Gastroesophageal sphincter (tissue), 4 donors: ENCODE measurements around the gene DUOX1. TPM values are rescaled to one million over a fixed set of nuclear protein-coding genes. Genes with fewer than 3 reads are reported as not detected.

Experiments used
- ATAC-seq: fragments of 150-250 bp; one replicate; pipeline ENCODE4 v1.9.1; 2016; ENCODE audit warnings: mild to moderate bottlenecking, moderate library complexity
- H3K27ac ChIP-seq, 4 donors: fragments of 200-600 bp; sonication (generic) in 3 of 4; 1 replicate in 3 of 4; 2 replicates in 1 of 4; pipeline ENCODE4 v1.5.1; 2016 to 2019
- H3K27me3 ChIP-seq: fragments of 200-600 bp; sonication (generic); one replicate; pipeline ENCODE4 v1.5.1; 2019
- H3K36me3 ChIP-seq, 2 donors: fragments of 200-600 bp; sonication (generic); one replicate each; pipeline ENCODE4 v1.5.1; 2019; ENCODE audit warnings: control low read depth in 1 of 2
- H3K4me1 ChIP-seq, 3 donors: fragments of 200-600 bp; sonication (generic); 1 replicate in 2 of 3; 2 replicates in 1 of 3; pipeline ENCODE4 v1.5.1; 2016 to 2019; ENCODE audit warnings: control low read depth in 2 of 3
- H3K4me3 ChIP-seq, 2 donors: fragments of 200-600 bp; sonication (generic); one replicate each; pipeline ENCODE4 v1.5.1; 2019; ENCODE audit warnings: mild to moderate bottlenecking in 1 of 2, moderate library complexity in 1 of 2
- H3K9me3 ChIP-seq, 3 donors: fragments of 200-600 bp; sonication (generic); one replicate each; pipeline ENCODE4 v1.5.1; 2017 to 2019; ENCODE audit warnings: control low read depth in 2 of 3
- CTCF ChIP-seq, 4 experiments: fragments of 200-600 bp in 2 of 4; fragments of 450-650 bp in 2 of 4; sonication (generic) in 1 of 4; IDR thresholded peaks; one replicate each; pipeline ENCODE4 v1.5.1; 2017 to 2019; ENCODE audit warnings: antibody characterized with exemption in 4 of 4, mild to moderate bottlenecking in 2 of 4, moderate library complexity in 2 of 4
- EP300 ChIP-seq: sonication (generic); formaldehyde crosslinking; IDR thresholded peaks from one replicate; pipeline ENCODE4 v1.6.1; 2017; ENCODE audit warnings: antibody characterized with exemption, mild to moderate bottlenecking
- POLR2A ChIP-seq, 2 donors: fragments of 450-650 bp; IDR thresholded peaks; one replicate each; pipeline ENCODE4 v1.6.1; 2017; ENCODE audit warnings: antibody characterized with exemption in 2 of 2, mild to moderate bottlenecking in 2 of 2, moderate library complexity in 1 of 2
- POLR2AphosphoS5 ChIP-seq: sonication (generic); formaldehyde crosslinking; IDR thresholded peaks from one replicate; pipeline ENCODE4 v1.6.1; 2017; ENCODE audit warnings: antibody characterized with exemption
- WGBS, 2 donors: methylation state at CpG; one replicate each; pipeline ENCODE4 v1.1.5; 2018; ENCODE audit warnings: low coverage in 1 of 2; 5-methylcytosine and 5-hydroxymethylcytosine counted together
- total RNA-seq, 4 donors: library from RNA; depleted of rRNA; stranded (reverse); fragments of >200 nt; gene quantifications; one replicate each; pipeline ENCODE4 v1.1.0, GENCODE V29; 2016

The DUOX1 gene
- total RNA-seq, 4 donors from 2014 or later, result 0.08 to 2.7 (median 1.1) TPM

- WGBS, 2 donors, result 47% methylated on average over 4 of the region's 7 CpGs; no CpG with 5 or more reads in 1 of the 2 donors
- Histone ChIP-seq H3K4me3 (no peak overlapping the region), H3K27ac (no peak overlapping the region), H3K27me3 (peaks cover 98% of the 10 kb centered on the region), H3K9me3 (no peaks in the 10 kb centered on the region), H3K36me3 (no peaks in the 10 kb centered on the region), H3K4me1 (peaks cover 0 to 51% (median 20%) of the 10 kb centered on the region in 3 donors)
- TF ChIP-seq POLR2AphosphoS5 (no peak), EP300 (no peak), POLR2A (IDR thresholded peaks at IDR 0.05) (no peak), CTCF (IDR thresholded peaks at IDR 0.05) (no peak)
- no peak for ATAC-seq
Observed at GRCh38 chr15:45115312-45115820, 14.4 kb upstream of the DUOX1 start.

GRCh38 chr15:45116006-45116481 is 13.8 kb upstream of the DUOX1 start:
- WGBS, 2 donors, result 23 to 27% methylated on average over 6 to 10 of the region's 19 CpGs
- Histone ChIP-seq H3K4me3 (no peak overlapping the region), H3K36me3 (no peaks in the 10 kb centered on the region), H3K27me3 (peaks cover 99% of the 10 kb centered on the region), H3K9me3 (no peaks in the 10 kb centered on the region), H3K27ac (no peak overlapping the region), H3K4me1 (peaks cover 0 to 51% (median 20%) of the 10 kb centered on the region in 3 donors)
- no peak for TF ChIP-seq EP300
- no peak for TF ChIP-seq POLR2A (IDR thresholded peaks at IDR 0.05)
- no peak for TF ChIP-seq CTCF (IDR thresholded peaks at IDR 0.05)
- TF ChIP-seq POLR2AphosphoS5, result no peak
- ATAC-seq, result no peak

- Histone ChIP-seq H3K27me3 (peaks cover 100% of the 10 kb centered on the region), H3K4me3 (peak overlapping the region in 1 of 2 donors; percentile 32), H3K4me1 (peaks cover 0 to 51% (median 20%) of the 10 kb centered on the region in 3 donors), H3K9me3 (no peaks in the 10 kb centered on the region), H3K27ac (no peak overlapping the region), H3K36me3 (no peaks in the 10 kb centered on the region)
- 0% methylated on average over 3 of the region's 65 CpGs; no CpG with 5 or more reads in 1 of the 2 donors for WGBS, 2 donors
- no peak for ATAC-seq
- TF ChIP-seq CTCF (IDR thresholded peaks at IDR 0.05) (no peak), POLR2AphosphoS5 (no peak), POLR2A (IDR thresholded peaks at IDR 0.05) (no peak), EP300 (no peak)
Observed at GRCh38 chr15:45116482-45117307, 13.1 kb upstream of the DUOX1 start.

- 38 to 39% methylated on average over 10 to 11 of the region's 33 CpGs for WGBS, 2 donors
- peak; percentile 30 for ATAC-seq
- H3K27ac ChIP-seq, result no peak overlapping the region
- TF ChIP-seq CTCF (IDR thresholded peaks at IDR 0.05) (no peak), POLR2AphosphoS5 (no peak), EP300 (no peak), POLR2A (IDR thresholded peaks at IDR 0.05) (no peak)
- H3K36me3 ChIP-seq, result no peaks in the 10 kb centered on the region
- H3K27me3 ChIP-seq, result peaks cover 97% of the 10 kb centered on the region
- peaks cover 0 to 42% (median 19%) of the 10 kb centered on the region in 3 donors for H3K4me1 ChIP-seq
- H3K4me3 ChIP-seq, result peak overlapping the region in 1 of 2 donors; percentile 32
- no peaks in the 10 kb centered on the region for H3K9me3 ChIP-seq
Observed at GRCh38 chr15:45117308-45118130, 12.3 kb upstream of the DUOX1 start.
